ENCODE results near the gene ENOX1.
"Not testable (repeated sequence)": the region's sequence is repeated elsewhere in the genome, so short reads cannot be mapped to it uniquely, and the experiment has no call there.

The ENOX1 gene

GRCh38 chr13:43193789-43194420 lies 592.9 kb downstream of the ENOX1 start:
- FAIRE-seq = no peak
- no peak for DNase-seq (ENCODE audit: insufficient read length, low spot score)

GRCh38 chr13:43191546-43191945 lies 595.2 kb downstream of the ENOX1 start:
- DNase-seq (ENCODE audit: insufficient read length, low spot score) (no peak), FAIRE-seq (no peak)

- DNase-seq (ENCODE audit: insufficient read length, low spot score) (no peak), FAIRE-seq (no peak)
Measured at GRCh38 chr13:43185226-43185625, 601.5 kb downstream of the ENOX1 start.

GRCh38 chr13:43180837-43181236 lies 605.9 kb downstream of the ENOX1 start:
- FAIRE-seq (no peak), DNase-seq (ENCODE audit: insufficient read length, low spot score) (no peak)

GRCh38 chr13:43180036-43180660 lies 606.6 kb downstream of the ENOX1 start:
- FAIRE-seq (no peak), DNase-seq (ENCODE audit: insufficient read length, low spot score) (no peak)

GRCh38 chr13:43171489-43171888 lies 615.3 kb downstream of the ENOX1 start:
- FAIRE-seq = no peak
- DNase-seq (ENCODE audit: insufficient read length, low spot score) = no peak

GRCh38 chr13:43170506-43170905 lies 616.3 kb downstream of the ENOX1 start:
- no peak for DNase-seq (ENCODE audit: insufficient read length, low spot score)
- no peak for FAIRE-seq

- not testable (repeated sequence) for DNase-seq (ENCODE audit: insufficient read length, low spot score)
Measured at GRCh38 chr13:43168434-43168833, 618.3 kb downstream of the ENOX1 start.

GRCh38 chr13:43167731-43168130 lies 619.0 kb downstream of the ENOX1 start:
- FAIRE-seq (no peak), DNase-seq (ENCODE audit: insufficient read length, low spot score) (no peak)

More at GRCh38 chr13:43168434-43168833, 618.3 kb downstream of the ENOX1 start:
- FAIRE-seq = not testable (repeated sequence)

- FAIRE-seq = no peak
- DNase-seq (ENCODE audit: insufficient read length, low spot score) = no peak
Measured at GRCh38 chr13:43166644-43167457, 619.9 kb downstream of the ENOX1 start.

All from GM19239 (cell line).